A549 (cell line): ENCODE measurements around the gene SYCN. TPM values are rescaled to one million over a fixed set of nuclear protein-coding genes. Genes with fewer than 3 reads are reported as not detected.

ENCODE experiments used
- ATAC-seq, 2 experiments: fragments of 200-7000 bp in 1 of 2; fragments of >200 bp in 1 of 2; cut with Nextera tagmentation in 1 of 2; cut with Tn5 transposase in 1 of 2; 3 replicates each; pipeline versions ENCODE4 v1.8.0 to v1.9.1; 2018 to 2020; ENCODE audit warnings: mild to moderate bottlenecking in 1 of 2, moderate library complexity in 1 of 2
- CTCF ChIA-PET: fragments of 300-600 bp; sonication (Branson Sonifier 250); formaldehyde crosslinking; extraction: SDS; loops from one replicate; lab custom pipeline; 2021; ENCODE audit warnings: antibody characterized with exemption, inconsistent platforms; lab: Yijun Ruan, JAX
- POLR2A ChIA-PET: fragments of 350-600 bp; formaldehyde crosslinking; extraction: SDS; loops from one replicate; lab custom pipeline; 2021; ENCODE audit warnings: antibody characterized with exemption, inconsistent platforms; lab: Yijun Ruan, JAX
- DNase-seq, 2 experiments: peaks; one replicate each; pipeline versions ENCODE4 v3.0.0 to v3.0.0-alpha.2; 2011 to 2016; ENCODE audit warnings: low read depth in 1 of 2, low spot score in 1 of 2
- FAIRE-seq: peaks from 2 replicates; lab custom pipeline; 2011; peaks lifted over from hg19 to GRCh38; lab: Jason Lieb, UNC
- H3K27ac ChIP-seq, 2 experiments: fragments of >200 bp; sonication (Bioruptor Twin); formaldehyde crosslinking; 3 replicates each; pipeline ENCODE4 v1.5.1; 2016 to 2017
- H3K4me1 ChIP-seq: fragments of >200 bp; sonication (Bioruptor Twin); formaldehyde crosslinking; 3 replicates; pipeline ENCODE4 v1.6.1; 2016
- H3K4me2 ChIP-seq: fragments of >200 bp; sonication (Bioruptor Twin); formaldehyde crosslinking; 3 replicates; pipeline ENCODE4 v1.6.1; 2016
- H3K4me3 ChIP-seq: fragments of >200 bp; sonication (Bioruptor Twin); formaldehyde crosslinking; 3 replicates; pipeline ENCODE4 v1.5.1; 2016
- H3K9me3 ChIP-seq: fragments of >200 bp; sonication (Bioruptor Twin); formaldehyde crosslinking; 3 replicates; pipeline ENCODE4 v1.6.1; 2016
- CBX8 ChIP-seq: fragments of 200-600 bp; sonication (generic); IDR thresholded peaks from 2 replicates; pipeline ENCODE4 v1.6.1; 2016
- CHD4 ChIP-seq: fragments of 200-600 bp; sonication (generic); IDR thresholded peaks from 2 replicates; pipeline ENCODE4 v1.6.1; 2016; ENCODE audit warnings: antibody characterized with exemption, mild to moderate bottlenecking, borderline replicate concordance
- ESRRA ChIP-seq: fragments of 150-350 bp; IDR thresholded peaks from 2 replicates; pipeline ENCODE4 v1.6.1; 2014; ENCODE audit warnings: mild to moderate bottlenecking, low read length, borderline replicate concordance
- FOSB ChIP-seq: fragments of 250-450 bp; sonication (Bioruptor Pico); IDR thresholded peaks from 2 replicates; pipeline ENCODE4 v1.5.0; 2020; ENCODE audit warnings: mild to moderate bottlenecking, moderate library complexity
- GATA3 ChIP-seq: IDR thresholded peaks from 2 replicates; pipeline ENCODE4 v1.6.1; 2012; ENCODE audit warnings: borderline replicate concordance
- HES2 ChIP-seq: fragments of >200 bp; sonication (Bioruptor Twin); formaldehyde crosslinking; IDR thresholded peaks from 2 replicates; pipeline ENCODE4 v1.6.1; 2016
- HEYL ChIP-seq: fragments of 250-450 bp; sonication (Bioruptor Pico); IDR thresholded peaks from 2 replicates; pipeline ENCODE4 v1.8.0; 2021; ENCODE audit warnings: mild to moderate bottlenecking, moderate library complexity
- JUN ChIP-seq, 2 experiments: fragments of >200 bp; sonication (Bioruptor Twin); formaldehyde crosslinking; IDR thresholded peaks; 2 replicates in 1 of 2; 3 replicates in 1 of 2; pipeline ENCODE4 v1.6.1; 2016 to 2017
- MAFK ChIP-seq: fragments of 450-650 bp; IDR thresholded peaks from 2 replicates; pipeline ENCODE4 v1.6.1; 2014; ENCODE audit not compliant: partially characterized antibody
- MAZ ChIP-seq: fragments of 150-350 bp; IDR thresholded peaks from 2 replicates; pipeline ENCODE4 v1.6.1; 2014; ENCODE audit warnings: antibody characterized with exemption, low read depth, low read length, borderline replicate concordance
- POLR2AphosphoS2 ChIP-seq: conservative IDR thresholded peaks from 2 replicates; pipeline ENCODE4 v1.6.1; 2012; ENCODE audit warnings: low read length, improper control_type of control experiment, inconsistent platforms
- REST ChIP-seq: fragments of 200-600 bp; sonication (generic); IDR thresholded peaks from 2 replicates; pipeline ENCODE4 v1.6.1; 2016; ENCODE audit warnings: antibody characterized with exemption, mild to moderate bottlenecking, moderate library complexity
- RNF2 ChIP-seq: fragments of 200-600 bp; sonication (generic); IDR thresholded peaks from 2 replicates; pipeline ENCODE4 v1.6.1; 2016; ENCODE audit warnings: low read depth, mild to moderate bottlenecking, antibody characterized with exemption, moderate library complexity, borderline replicate concordance
- TP53 ChIP-seq: fragments of 250-450 bp; sonication (Bioruptor Pico); IDR thresholded peaks from 2 replicates; pipeline ENCODE4 v1.5.0; 2021; ENCODE audit warnings: mild to moderate bottlenecking, moderate library complexity
- ZC3H11A ChIP-seq: fragments of 450-650 bp; IDR thresholded peaks from 2 replicates; pipeline ENCODE4 v1.6.1; 2014; ENCODE audit warnings: antibody characterized with exemption, mild to moderate bottlenecking
- ZFP36 ChIP-seq: fragments of 450-650 bp; IDR thresholded peaks from 2 replicates; pipeline ENCODE4 v1.6.1; 2014; ENCODE audit warnings: borderline replicate concordance; ENCODE audit not compliant: partially characterized antibody
- ZNF302 ChIP-seq: fragments of 250-450 bp; sonication (Bioruptor Pico); IDR thresholded peaks from 2 replicates; pipeline ENCODE4 v1.9.0; 2021; ENCODE audit warnings: inconsistent platforms, mild to moderate bottlenecking, moderate library complexity
- ZSCAN20 ChIP-seq: fragments of 250-450 bp; sonication (Bioruptor Pico); IDR thresholded peaks from 2 replicates; pipeline ENCODE4 v1.8.0; 2022; ENCODE audit warnings: mild to moderate bottlenecking, moderate library complexity
- WGBS: methylation state at CpG from one replicate; pipeline ENCODE4 v1.1.6; 2017; ENCODE audit errors: missing lambda C conversion rate; 5-methylcytosine and 5-hydroxymethylcytosine counted together
- polyA plus RNA-seq, 4 experiments: library from polyadenylated mRNA; depleted of rRNA in 3 of 4; stranded (reverse); fragments of >200 nt; fragmentation: RNase III in 1 of 4; extraction: RNeasy Plus Mini Kit Qiagen cat#74134 plus additional on column Dnase treatment in 1 of 4; gene quantifications; 2 replicates in 3 of 4; 3 replicates in 1 of 4; pipeline ENCODE4 v1.2.3, GENCODE V29; 2011 to 2017
- TF ChIP-seq, protein P1 (sequence below): fragments of 250-450 bp; sonication (Bioruptor Pico); IDR thresholded peaks from 2 replicates; pipeline ENCODE4 v1.5.0; 2020; ENCODE audit warnings: low read depth, mild to moderate bottlenecking, moderate library complexity
- TF ChIP-seq, protein P2 (sequence below): IDR thresholded peaks from 2 replicates; pipeline ENCODE4 v1.6.1; 2012
- TF ChIP-seq, protein P3 (sequence below): fragments of 250-450 bp; sonication (Bioruptor Pico); IDR thresholded peaks from 2 replicates; pipeline ENCODE4 v1.5.0; 2021; ENCODE audit warnings: mild to moderate bottlenecking, moderate library complexity, borderline replicate concordance
- TF ChIP-seq, protein P4 (sequence below): fragments of >200 bp; sonication (Bioruptor Twin); formaldehyde crosslinking; IDR thresholded peaks from 3 replicates; pipeline ENCODE4 v1.6.1; 2016

The SYCN gene
- polyA plus RNA-seq, 2 of the 4 experiments (the other 2 are of a cell fraction), result not detected

- Histone ChIP-seq H3K9me3 (no peaks in the 10 kb centered on the region), H3K4me1 (no peaks in the 10 kb centered on the region), H3K27ac (no peak overlapping the region), H3K4me2 (no peak overlapping the region), H3K4me3 (no peak overlapping the region)
- DNase-seq, result no peak
- ATAC-seq, result no peak
- no peak for FAIRE-seq
- WGBS, result 93% methylated on average over 15 of the region's 16 CpGs
- ChIA-PET CTCF (interaction anchor here (0.8 to 5.6 kb wide), 12 partner anchors 10 to 212 kb away, joined by 3 to 55 read pairs (median 4); no protein-coding TSS in a partner anchor), POLR2A (interaction anchor here (0.8 kb wide), 1 partner anchor 63 kb away, joined by 3 read pairs; no protein-coding TSS in a partner anchor)
- no peak for TF ChIP-seq JUN (IDR thresholded peaks at IDR 0.05)
- TF ChIP-seq, protein P1, sequence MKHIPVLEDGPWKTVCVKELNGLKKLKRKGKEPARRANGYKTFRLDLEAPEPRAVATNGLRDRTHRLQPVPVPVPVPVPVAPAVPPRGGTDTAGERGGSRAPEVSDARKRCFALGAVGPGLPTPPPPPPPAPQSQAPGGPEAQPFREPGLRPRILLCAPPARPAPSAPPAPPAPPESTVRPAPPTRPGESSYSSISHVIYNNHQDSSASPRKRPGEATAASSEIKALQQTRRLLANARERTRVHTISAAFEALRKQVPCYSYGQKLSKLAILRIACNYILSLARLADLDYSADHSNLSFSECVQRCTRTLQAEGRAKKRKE (CRISPR knock-in tag), result no peak
- TF ChIP-seq ESRRA, result no peak
- TF ChIP-seq, protein P2, sequence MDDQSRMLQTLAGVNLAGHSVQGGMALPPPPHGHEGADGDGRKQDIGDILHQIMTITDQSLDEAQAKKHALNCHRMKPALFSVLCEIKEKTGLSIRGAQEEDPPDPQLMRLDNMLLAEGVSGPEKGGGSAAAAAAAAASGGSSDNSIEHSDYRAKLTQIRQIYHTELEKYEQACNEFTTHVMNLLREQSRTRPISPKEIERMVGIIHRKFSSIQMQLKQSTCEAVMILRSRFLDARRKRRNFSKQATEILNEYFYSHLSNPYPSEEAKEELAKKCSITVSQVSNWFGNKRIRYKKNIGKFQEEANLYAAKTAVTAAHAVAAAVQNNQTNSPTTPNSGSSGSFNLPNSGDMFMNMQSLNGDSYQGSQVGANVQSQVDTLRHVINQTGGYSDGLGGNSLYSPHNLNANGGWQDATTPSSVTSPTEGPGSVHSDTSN, result no peak
- TF ChIP-seq REST, result no peak
- no peak for TF ChIP-seq HEYL (CRISPR knock-in tag)
- no peak for TF ChIP-seq MAZ
- TF ChIP-seq FOSB (CRISPR knock-in tag), result no peak
- no peak for TF ChIP-seq RNF2
- TF ChIP-seq, protein P3, sequence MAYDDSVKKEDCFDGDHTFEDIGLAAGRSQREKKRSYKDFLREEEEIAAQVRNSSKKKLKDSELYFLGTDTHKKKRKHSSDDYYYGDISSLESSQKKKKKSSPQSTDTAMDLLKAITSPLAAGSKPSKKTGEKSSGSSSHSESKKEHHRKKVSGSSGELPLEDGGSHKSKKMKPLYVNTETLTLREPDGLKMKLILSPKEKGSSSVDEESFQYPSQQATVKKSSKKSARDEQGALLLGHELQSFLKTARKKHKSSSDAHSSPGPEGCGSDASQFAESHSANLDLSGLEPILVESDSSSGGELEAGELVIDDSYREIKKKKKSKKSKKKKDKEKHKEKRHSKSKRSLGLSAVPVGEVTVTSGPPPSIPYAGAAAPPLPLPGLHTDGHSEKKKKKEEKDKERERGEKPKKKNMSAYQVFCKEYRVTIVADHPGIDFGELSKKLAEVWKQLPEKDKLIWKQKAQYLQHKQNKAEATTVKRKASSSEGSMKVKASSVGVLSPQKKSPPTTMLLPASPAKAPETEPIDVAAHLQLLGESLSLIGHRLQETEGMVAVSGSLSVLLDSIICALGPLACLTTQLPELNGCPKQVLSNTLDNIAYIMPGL (CRISPR knock-in tag), result no peak
- no peak for TF ChIP-seq HES2
- no peak for TF ChIP-seq ZSCAN20 (CRISPR knock-in tag)
- TF ChIP-seq ZNF302, result no peak
- TF ChIP-seq GATA3, result no peak
- TF ChIP-seq TP53 (CRISPR knock-in tag), result no peak
- no peak for TF ChIP-seq CHD4
Measured at GRCh38 chr19:39174142-39174541, 29.9 kb downstream of the SYCN start.

DNA sequence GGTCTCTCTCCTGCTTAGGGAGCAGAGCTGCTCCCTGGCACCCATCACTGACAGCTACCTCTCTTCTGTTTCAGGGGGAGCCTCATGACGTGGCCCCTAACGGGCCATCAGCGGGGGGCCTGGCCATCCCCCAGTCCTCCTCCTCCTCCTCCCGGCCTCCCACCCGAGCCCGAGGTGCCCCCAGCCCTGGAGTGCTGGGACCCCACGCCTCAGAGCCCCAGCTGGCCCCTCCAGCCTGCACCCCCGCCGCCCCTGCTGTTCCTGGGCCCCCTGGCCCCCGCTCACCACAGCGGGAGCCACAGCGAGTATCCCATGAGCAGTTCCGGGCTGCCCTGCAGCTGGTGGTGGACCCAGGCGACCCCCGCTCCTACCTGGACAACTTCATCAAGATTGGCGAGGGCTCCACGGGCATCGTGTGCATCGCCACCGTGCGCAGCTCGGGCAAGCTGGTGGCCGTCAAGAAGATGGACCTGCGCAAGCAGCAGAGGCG is 30.5 kb downstream of the SYCN start:
- H3K9me3 ChIP-seq, result no peaks in the 10 kb centered on the region
- H3K4me3 ChIP-seq, result no peak overlapping the region
- FAIRE-seq (no peak), ATAC-seq (no peak), DNase-seq (no peak)
- TF ChIP-seq REST (no peak), FOSB (CRISPR knock-in tag) (no peak), ZFP36 (no peak), MAFK (no peak), ZC3H11A (no peak), CBX8 (no peak), POLR2AphosphoS2 (no peak)
- TF ChIP-seq, protein P4, sequence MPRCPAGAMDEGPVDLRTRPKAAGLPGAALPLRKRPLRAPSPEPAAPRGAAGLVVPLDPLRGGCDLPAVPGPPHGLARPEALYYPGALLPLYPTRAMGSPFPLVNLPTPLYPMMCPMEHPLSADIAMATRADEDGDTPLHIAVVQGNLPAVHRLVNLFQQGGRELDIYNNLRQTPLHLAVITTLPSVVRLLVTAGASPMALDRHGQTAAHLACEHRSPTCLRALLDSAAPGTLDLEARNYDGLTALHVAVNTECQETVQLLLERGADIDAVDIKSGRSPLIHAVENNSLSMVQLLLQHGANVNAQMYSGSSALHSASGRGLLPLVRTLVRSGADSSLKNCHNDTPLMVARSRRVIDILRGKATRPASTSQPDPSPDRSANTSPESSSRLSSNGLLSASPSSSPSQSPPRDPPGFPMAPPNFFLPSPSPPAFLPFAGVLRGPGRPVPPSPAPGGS, result no peak
- 94% methylated on average over 20 of the region's 25 CpGs for WGBS
- H3K27ac ChIP-seq, result no peak overlapping the region
- ChIA-PET CTCF (interaction anchor here (0.9 to 5.6 kb wide), 4 partner anchors 14 to 211 kb away, joined by 4 to 55 read pairs (median 6); no protein-coding TSS in a partner anchor), POLR2A (no interaction called here)
- no peak overlapping the region for H3K4me2 ChIP-seq
- no peaks in the 10 kb centered on the region for H3K4me1 ChIP-seq
